ENCODE results near the gene TBXAS1.
A peak's percentile ranks its signal among the peaks of the same experiment; 100 is the strongest.

The TBXAS1 gene

GRCh38 chr7:140026935-140027334, 197.9 kb downstream of the TBXAS1 start:
- no peak for DNase-seq

- DNase-seq = no peak
Measured at GRCh38 chr7:140027858-140028257, 198.8 kb downstream of the TBXAS1 start.

GRCh38 chr7:140028311-140028710, 199.2 kb downstream of the TBXAS1 start:
- no peak for DNase-seq

GRCh38 chr7:140029072-140029471, 200.0 kb downstream of the TBXAS1 start:
- no peak for DNase-seq

- no peak for DNase-seq
Measured at GRCh38 chr7:140031364-140031763, 202.3 kb downstream of the TBXAS1 start.

- peak; percentile 44 for DNase-seq
Measured at GRCh38 chr7:140033036-140033435, 204.0 kb downstream of the TBXAS1 start.

- DNase-seq = no peak
Measured at GRCh38 chr7:140033779-140034363, 204.8 kb downstream of the TBXAS1 start.

DNA sequence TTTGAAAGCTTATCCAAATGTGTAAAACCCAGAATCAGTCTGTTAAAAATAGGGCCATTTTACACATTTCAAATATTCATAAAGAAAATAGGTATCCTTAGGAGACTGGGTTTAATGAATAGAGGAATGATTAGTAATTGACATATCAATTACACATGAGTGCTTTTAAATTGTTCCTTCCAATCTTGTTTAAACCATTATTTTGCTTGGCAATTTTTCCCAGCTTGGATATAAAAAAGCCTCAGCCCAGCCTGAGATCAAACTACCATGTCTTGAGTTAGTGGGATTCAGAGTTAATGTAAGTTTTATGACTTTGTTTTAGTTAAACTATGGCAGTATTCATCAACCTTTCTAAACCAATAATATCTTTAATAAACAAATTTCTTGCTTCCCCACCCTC, 205.4 kb downstream of the TBXAS1 start:
- no peak for DNase-seq

GRCh38 chr7:140035400-140036223, 206.5 kb downstream of the TBXAS1 start:
- DNase-seq = peak; percentile 86

DNA sequence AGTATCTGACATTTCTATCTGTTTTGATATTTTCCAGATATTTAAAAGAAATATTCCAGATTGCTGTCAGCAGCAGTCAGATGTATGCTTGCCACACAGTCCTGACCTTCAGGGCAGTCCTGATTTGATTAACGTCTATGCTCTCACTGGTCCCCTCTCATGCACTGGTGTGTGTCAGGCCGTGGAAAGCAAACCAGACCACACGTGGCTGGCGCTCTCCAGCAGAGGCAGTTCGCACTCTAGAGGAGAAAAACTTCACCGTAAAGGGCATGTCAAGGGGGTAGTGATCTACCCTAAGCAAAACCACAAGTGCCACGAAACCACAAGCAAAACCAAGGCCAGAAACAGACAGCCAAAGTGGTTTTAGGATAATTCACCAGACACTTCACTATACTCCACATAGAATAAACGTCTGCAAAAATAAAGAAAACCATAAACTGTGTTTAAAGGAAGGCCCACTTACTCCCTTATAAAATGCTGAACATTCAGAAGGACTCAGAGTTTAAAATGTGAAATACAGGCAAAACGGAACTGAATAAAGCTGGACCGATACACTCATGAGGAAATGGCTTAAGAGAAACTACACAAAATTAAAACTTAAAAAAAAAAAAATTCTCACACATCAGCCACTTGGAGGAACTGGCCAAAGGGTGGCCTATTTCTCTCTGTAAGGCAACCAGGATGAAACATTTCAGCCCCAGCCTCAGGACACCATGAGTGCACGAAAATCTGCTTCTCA, 207.3 kb downstream of the TBXAS1 start:
- DNase-seq = no peak

GRCh38 chr7:140039066-140039465, 210.0 kb downstream of the TBXAS1 start:
- DNase-seq = peak; percentile 30

DNA sequence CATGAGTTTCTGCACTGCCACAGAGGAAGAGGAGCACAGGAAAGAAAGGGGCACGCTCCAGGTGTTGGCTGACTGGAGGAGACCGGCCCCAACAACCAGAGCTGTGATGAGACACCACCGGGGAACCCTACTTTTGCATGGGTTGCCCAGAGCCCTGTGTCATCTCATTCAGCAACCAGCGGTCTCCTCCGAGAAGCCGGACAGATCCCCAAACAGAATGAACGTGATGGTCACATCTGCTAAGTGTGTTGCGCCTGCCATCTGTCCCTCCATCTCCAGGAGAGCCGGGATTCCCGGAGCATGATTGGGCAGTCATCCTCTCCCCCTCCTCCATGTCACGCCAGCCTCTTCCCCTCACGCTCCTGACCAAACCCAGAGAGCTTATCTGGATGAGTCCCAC, 210.8 kb downstream of the TBXAS1 start:
- DNase-seq = no peak

DNA sequence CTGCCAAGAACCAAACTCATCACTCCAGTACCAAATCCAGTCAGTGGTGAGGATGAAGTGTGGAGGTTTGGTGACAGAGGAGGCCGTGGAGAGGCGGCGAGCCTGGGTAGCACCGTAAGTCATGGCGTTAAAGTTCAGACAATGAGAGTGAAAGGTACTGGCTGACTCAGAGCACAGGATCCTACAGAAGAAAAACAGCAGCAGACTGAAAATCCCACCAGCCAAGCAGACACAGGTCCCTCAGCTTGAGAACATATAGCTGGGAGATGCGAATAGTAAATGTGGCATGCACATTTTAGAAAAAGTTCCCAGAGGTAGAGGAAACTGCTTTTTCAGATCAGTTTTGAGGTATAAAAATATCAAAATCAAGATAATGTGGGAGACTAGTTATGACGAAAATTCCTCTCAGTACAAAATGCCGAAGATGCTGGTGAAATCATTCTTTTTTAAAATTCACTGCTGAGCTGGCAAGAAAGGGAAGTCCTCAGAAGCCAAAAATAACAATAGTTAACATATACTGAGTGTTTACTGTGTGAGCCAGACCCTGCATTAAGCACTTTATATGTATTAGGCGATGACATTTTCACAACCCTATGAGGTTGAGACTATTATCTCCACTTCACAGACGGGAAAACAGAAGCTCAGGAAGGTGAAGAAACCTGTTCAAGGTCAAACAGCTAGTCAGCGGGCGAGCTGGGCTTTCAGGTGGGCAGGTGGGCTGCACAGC, 212.8 kb downstream of the TBXAS1 start:
- DNase-seq = peak; percentile 50

- no peak for DNase-seq
Measured at GRCh38 chr7:140042386-140042670, 213.3 kb downstream of the TBXAS1 start.

- no peak for DNase-seq
Measured at GRCh38 chr7:140044251-140044650, 215.2 kb downstream of the TBXAS1 start.

- DNase-seq = no peak
Measured at GRCh38 chr7:140045697-140046096, 216.6 kb downstream of the TBXAS1 start.

DNA sequence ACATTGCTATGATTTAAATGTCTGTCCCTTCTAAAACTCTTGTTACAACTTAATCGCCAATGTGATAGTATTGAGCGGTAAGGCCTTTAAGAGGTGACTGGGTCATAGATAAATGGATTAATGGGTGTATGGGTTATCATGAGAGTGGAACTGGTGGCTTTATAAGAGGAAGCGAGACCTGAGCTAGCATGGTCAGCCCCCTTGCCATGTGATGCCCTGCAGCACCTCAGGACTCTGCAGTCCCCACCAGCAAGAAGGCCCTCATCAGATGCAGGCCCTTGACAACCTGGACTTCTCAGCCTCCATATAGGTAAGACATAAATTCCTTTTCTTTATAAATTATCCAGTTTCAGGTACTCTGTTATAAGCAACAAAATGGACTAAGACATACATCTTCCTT, 218.1 kb downstream of the TBXAS1 start:
- DNase-seq = no peak

- DNase-seq = no peak
Measured at GRCh38 chr7:140048138-140048537, 219.1 kb downstream of the TBXAS1 start.

- DNase-seq = no peak
Measured at GRCh38 chr7:140048989-140049338, 219.9 kb downstream of the TBXAS1 start.

- DNase-seq = peak; percentile 29
Measured at GRCh38 chr7:140049339-140050024, 220.4 kb downstream of the TBXAS1 start.

GRCh38 chr7:140050100-140050499, 221.0 kb downstream of the TBXAS1 start:
- no peak for DNase-seq

GRCh38 chr7:140051820-140052219, 222.8 kb downstream of the TBXAS1 start:
- DNase-seq = no peak

Measured in EL (cell line).